ENCODE results near the gene KCND2.

Gene KCND2

GRCh38 chr7:120703585-120704240 lies 430.7 kb downstream of the KCND2 start:
- no peak for DNase-seq (ENCODE audit: low spot score)

DNA sequence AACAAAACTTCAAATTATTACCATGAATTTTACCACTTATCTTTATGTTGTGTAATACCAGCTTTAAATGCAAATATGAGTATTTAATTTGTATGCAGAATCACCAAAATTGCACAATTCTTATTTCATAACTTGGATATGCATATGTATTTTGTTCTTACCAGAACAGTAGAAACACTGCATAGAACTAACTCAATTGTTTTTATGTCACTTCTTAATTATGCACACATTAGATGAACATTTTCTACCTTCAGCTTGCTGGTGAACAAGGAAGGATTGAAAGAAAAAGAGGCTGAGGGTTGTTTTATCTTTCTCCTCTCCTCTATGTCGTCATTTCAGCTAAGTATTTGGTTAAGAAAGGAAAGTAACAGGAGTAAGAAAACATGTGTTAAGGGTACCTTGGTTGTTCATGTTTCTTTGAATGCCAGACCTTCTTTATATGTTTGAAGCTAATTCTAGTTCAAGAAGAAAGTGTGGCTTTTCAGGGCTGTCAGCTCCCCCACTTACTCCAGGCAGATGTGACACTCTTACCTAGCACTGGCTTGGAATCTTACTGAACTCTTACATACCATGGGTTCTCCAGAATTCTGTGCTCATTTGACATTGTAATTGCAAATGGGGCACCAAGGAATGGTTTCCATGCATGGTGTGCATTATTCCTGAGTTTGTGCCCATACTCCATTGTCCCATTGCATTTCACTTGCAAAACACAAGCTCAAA lies 436.4 kb downstream of the KCND2 start:
- no peak for DNase-seq (ENCODE audit: low spot score)

DNA sequence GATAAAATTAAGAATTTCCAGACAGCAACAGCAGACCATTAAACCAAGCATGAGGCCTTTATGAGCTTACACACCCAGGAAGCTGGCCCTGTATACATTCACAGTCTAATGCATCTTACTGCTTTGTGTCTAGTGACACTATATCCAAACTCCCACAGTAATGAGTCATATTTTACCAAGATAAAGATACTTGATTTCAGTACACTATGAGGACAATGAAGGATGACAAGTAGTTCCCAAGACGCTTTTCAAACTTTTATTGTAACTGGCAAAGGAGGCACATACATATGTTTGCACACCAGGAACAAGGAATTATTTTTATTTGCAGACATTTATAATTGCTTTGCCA lies 437.0 kb downstream of the KCND2 start:
- DNase-seq (ENCODE audit: low spot score): no peak

DNA sequence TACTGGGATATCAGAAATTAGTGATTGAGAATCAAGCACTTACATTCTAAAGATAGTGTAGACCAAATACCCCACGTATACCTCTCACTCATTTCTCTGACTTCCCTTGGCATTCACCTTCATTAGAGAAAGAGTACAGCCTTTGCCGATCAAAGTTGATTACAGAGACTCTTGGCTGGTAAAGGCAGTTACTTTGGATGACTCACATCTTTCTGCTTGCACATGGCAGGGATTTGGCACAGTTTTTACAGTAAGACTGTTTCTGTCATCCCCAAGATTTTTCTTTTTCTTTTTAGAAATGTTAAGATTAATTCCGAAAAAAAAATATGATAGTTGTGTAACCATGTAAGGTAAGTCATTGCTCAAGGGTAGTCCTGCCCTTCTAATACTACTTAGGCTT lies 442.0 kb downstream of the KCND2 start:
- DNase-seq (ENCODE audit: low spot score): no peak

DNA sequence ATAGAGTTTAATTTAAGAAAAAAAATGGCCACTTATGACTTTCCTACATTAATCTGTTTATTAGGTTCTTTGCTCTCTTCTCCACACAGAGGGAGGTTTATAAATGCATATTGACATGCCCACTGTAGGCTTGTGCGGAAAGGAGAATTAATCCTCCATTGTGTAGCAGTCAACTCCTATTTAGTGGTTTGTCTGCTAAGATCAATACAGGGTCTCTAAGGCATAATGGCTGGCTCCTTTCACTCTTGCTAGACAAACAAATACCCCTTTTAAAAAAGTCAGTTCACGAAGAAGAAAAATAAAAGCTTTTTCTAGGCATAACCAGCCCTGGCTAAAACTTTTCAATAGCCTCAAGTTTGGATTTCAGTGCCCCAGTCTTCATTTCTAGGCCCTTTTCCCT lies 443.3 kb downstream of the KCND2 start:
- peak; percentile 21 for DNase-seq (ENCODE audit: low spot score)

GRCh38 chr7:120717166-120717565 lies 444.2 kb downstream of the KCND2 start:
- DNase-seq (ENCODE audit: low spot score): no peak

- DNase-seq (ENCODE audit: low spot score): no peak
Observed at GRCh38 chr7:120718361-120718760, 445.4 kb downstream of the KCND2 start.

- DNase-seq (ENCODE audit: low spot score): peak; percentile 33
Observed at GRCh38 chr7:120720317-120720716, 447.3 kb downstream of the KCND2 start.

DNA sequence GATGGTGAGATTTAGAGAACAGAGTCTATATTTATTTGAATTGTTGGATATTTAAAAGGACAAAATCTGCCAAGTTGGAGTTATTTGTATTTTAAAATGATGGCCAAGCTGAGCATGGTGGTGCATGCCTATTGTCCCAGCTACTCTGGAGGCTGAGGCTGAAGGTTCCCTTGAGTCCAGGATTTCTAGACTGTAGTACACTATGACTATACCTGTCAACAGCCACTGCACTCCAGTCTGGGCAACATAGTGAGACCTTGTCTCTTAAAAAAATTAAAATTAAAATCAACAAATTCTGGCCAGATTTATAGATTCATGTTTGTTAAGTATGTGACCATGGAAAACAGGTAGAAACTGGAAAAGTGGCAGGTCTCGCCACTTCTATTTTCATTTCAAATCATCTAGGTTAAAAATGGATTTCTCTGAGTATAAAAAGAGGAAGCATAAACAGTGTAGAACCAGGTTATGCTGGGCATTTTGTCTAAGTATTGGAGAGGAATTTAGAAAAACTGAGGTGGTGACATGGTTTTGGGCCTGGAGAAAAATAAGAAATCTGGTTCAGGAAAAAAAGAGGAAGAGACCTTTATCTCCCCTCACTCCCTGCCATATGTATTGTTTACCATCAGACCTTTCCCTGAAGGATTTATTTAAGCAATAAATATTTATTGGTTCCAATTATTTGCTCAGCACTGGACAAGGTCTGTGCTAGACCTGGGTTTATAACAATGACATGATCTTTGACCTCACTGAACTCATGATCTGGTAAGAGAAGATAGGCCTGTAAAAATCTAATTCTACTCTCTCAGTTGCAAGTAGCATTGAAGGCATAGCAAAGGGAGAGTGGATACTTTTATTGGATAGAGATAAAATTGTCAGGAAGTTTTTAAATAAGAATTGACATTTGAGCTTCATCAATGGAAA lies 450.8 kb downstream of the KCND2 start:
- no peak for DNase-seq (ENCODE audit: low spot score)

- DNase-seq (ENCODE audit: low spot score): no peak
Observed at GRCh38 chr7:120724448-120724847, 451.5 kb downstream of the KCND2 start.

DNA sequence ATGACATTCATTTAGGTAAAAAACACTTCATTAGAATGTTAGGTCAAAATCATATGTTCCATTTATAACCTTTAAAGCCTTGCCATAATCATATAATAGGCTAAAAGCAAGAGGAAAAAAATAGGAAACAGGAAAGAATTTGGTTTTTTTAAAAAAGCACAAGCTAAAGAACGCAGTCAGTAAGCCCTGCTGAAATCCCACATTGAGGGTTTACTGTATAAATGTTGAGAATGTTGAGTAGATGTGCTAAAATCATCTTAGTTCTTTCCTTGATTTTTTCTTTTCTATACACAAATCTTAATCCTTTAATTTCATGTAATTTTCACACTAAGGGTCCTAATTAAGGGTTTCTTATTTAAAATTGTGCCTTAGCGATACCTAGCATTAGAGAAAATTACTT lies 452.0 kb downstream of the KCND2 start:
- no peak for DNase-seq (ENCODE audit: low spot score)

DNA sequence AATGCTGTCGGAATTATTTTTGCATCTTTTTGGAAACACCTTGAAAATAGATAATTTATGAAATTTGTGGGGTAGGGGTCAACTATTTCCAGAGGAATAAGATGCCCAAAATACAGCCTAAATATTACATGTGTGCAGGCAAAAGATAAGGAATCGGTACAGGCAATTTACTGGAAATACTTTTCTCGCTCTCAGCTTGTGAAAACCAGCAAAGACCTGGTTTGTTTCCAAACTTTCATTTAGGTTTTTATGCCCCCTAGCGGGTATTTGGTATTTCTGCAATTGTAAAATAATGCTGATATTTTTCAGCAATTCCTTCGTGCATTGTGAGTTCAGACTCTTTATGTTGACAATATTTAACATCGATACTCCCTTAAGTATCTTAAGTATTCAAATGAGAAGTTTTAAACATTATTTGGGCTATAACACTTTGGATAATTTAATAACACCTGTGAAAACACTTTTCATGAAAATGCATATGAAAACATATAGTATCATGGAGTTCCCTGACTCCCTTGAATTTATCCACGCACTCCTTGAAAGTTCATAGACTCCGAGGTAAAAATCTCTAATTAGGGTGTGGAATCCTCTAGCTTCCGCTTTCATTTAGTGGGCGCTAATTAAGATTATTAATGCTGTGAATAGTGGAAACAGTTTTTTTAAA lies 452.5 kb downstream of the KCND2 start:
- peak; percentile 41 for DNase-seq (ENCODE audit: low spot score)

GRCh38 chr7:120729245-120729644 lies 456.3 kb downstream of the KCND2 start:
- no peak for DNase-seq (ENCODE audit: low spot score)

DNA sequence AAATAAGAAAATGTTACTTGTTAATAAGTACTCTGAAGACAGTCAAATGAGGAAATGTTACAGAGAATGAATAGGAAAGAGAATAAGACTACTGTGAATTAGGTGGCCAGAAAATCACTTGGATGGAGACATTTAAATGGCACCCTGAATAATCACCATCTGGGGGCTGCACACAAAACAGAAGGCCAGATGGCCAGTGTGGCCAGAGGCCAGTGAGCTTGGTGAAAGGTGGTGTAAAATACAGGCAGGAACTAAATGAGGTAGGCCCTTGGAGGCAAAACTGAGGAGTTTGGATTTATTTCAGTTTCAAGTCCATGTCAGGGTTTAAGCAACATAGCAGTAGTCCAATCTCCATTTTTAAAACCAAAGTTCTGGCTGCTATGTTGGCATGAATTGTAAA lies 458.3 kb downstream of the KCND2 start:
- no peak for DNase-seq (ENCODE audit: low spot score)

DNA sequence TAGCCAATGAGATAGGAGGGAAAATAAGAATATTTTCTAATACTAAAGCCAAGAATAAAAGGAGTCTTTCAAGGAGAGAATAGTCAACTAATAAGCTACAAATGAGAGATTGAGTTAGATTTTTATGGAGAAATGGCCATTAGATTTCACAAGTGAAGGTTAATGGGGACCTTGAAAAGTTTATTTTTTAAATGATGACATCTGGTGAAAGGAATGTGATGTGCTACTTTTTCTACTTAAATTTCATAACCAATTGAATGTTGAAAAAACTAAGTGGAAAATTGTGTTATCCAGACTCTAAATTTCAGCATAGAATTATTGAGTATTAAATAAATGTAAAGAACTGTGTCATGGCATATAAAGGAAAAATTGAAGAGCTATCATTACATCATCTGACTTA lies 459.3 kb downstream of the KCND2 start:
- DNase-seq (ENCODE audit: low spot score): no peak

DNA sequence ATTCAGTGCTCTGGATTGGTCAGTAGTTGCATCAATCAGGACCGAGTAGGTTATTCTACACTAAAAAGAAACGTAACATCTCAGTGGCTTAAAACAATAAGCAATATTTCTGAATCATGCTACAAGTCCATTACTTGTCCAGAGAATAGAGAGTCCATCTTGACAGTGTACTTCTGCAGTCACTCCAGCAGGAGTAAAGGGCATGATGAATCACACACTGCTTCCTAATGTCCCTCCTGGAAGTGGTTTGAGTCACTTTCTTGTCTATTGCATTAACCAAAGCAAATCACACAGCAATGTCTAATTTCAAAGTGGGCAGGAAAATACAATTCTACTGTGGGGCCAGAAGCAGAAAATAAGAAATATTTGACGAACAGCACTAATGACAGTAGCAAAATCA lies 460.2 kb downstream of the KCND2 start:
- no peak for DNase-seq (ENCODE audit: low spot score)

DNA sequence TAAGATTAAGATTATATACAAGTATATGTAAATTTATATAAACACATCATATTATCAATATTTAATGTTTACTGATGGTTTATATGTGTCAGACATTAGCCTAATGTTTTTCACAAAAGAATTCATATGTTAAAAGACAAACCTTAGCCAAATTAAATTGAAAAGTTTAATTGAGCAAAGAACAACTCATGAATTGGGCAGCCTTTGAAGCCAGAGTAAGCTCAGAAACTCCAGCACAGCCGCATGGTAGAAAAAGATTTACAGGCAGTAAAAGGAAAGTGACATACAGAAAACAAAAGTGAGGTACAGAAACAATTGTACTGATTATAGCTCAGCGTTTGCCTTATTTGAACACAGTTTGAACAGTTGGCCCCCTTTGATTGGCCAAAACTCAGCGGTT lies 460.9 kb downstream of the KCND2 start:
- no peak for DNase-seq (ENCODE audit: low spot score)

GRCh38 chr7:120735791-120736190 lies 462.8 kb downstream of the KCND2 start:
- DNase-seq (ENCODE audit: low spot score): no peak

GRCh38 chr7:120738816-120739215 lies 465.8 kb downstream of the KCND2 start:
- DNase-seq (ENCODE audit: low spot score): no peak

- DNase-seq (ENCODE audit: low spot score): no peak
Observed at GRCh38 chr7:120740348-120740747, 467.4 kb downstream of the KCND2 start.

DNA sequence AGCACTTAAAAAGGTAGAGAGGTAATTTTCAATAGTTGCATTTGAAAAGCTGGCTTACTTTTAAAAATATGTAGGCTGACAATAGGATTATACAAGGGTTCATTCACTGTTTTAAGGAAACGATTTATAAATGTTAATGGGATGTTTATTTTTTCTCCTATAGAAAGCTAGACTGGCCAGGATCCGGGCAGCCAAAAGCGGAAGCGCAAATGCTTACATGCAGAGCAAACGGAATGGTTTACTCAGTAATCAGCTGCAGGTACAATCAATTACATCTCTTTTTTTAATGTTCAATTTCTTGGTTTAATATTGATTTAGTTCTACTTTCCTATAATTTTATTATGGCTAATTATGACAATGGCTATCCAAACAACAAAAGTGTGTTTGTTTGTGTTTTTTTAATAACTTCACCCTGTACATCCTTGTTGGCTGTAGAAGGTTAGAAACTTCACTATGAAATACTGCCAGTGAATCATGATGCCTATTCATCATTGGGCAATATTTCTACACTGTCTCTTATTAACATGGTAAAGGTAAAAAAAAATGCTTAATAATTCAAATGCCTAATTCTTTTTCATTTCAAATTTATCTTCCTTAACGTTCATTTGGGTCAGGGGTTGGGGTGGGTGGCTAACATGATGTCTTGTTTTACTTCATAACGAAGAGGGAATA lies 468.5 kb downstream of the KCND2 start:
- no peak for DNase-seq (ENCODE audit: low spot score)

DNA sequence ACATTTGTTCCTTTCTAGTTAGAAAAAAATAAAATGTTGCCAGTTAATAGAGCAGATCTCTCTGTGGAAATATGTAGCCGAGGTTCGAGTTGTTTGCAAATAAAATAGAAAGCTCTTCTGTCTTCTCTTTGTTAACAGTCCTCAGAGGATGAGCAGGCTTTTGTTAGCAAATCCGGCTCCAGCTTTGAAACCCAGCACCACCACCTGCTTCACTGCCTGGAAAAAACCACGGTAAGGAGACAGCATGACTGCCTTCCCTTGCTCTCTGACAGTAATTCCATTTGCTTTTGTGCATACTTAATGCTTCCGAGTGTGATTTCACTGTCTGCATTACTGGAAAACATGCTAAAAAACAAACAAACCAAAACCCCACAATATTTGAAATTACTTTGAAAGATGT lies 469.4 kb downstream of the KCND2 start:
- DNase-seq (ENCODE audit: low spot score): peak; percentile 25

Data from globus pallidus (tissue), 1 donor.